Fibroblast of lung (primary cell): Measurements from ENCODE around the gene SLC37A2.

ENCODE experiments used
- CTCF ChIP-seq, 2 donors: IDR thresholded peaks in 1 of 2; conservative IDR thresholded peaks in 1 of 2; 1 replicate in 1 of 2; 2 replicates in 1 of 2; pipeline ENCODE4 v1.5.1; 2011 to 2012; ENCODE audit warnings: low read length in 2 of 2, control low read depth in 1 of 2, inconsistent platforms in 1 of 2, low read depth in 1 of 2, mild to moderate bottlenecking in 1 of 2
- EZH2 ChIP-seq: IDR thresholded peaks from 2 replicates; pipeline ENCODE4 v1.5.1; 2012; ENCODE audit warnings: low read length, control low read depth, mild to moderate bottlenecking; ENCODE audit errors: missing control alignments

GRCh38 chr11:125025968-125026367, 37.1 kb upstream of the SLC37A2 start:
- TF ChIP-seq CTCF (conservative IDR thresholded peaks at IDR 0.05 in 1 of 2, IDR thresholded peaks at IDR 0.05 in 1 of 2; ENCODE audit: low read depth in 1 of 2, low read length in 2 of 2) (no peak), EZH2 (no peak)
